CD4-positive, alpha-beta T cell treated with Interleukin-4 for 4 hours (primary cell): Measurements from ENCODE around the gene PHF1.

Source experiments
- DNase-seq: peaks from one replicate; pipeline ENCODE4 v3.0.0-alpha.2; 2020

Gene PHF1

GRCh38 chr6:33433001-33433543 lies 22.3 kb downstream of the PHF1 start:
- DNase-seq, result no peak

- no peak for DNase-seq
Observed at GRCh38 chr6:33433544-33434191, 22.9 kb downstream of the PHF1 start.

- no peak for DNase-seq
Observed at GRCh38 chr6:33434961-33435360, 24.1 kb downstream of the PHF1 start.

- no peak for DNase-seq
Observed at GRCh38 chr6:33437666-33438065, 26.9 kb downstream of the PHF1 start.

- DNase-seq, result no peak
Observed at GRCh38 chr6:33438978-33439594, 28.3 kb downstream of the PHF1 start.

GRCh38 chr6:33439956-33440648 lies 29.3 kb downstream of the PHF1 start:
- no peak for DNase-seq

GRCh38 chr6:33440649-33441309 lies 30.0 kb downstream of the PHF1 start:
- DNase-seq, result no peak

GRCh38 chr6:33441457-33441856 lies 30.6 kb downstream of the PHF1 start:
- no peak for DNase-seq

GRCh38 chr6:33442283-33442682 lies 31.5 kb downstream of the PHF1 start:
- DNase-seq, result no peak

- no peak for DNase-seq
Observed at GRCh38 chr6:33443025-33443424, 32.2 kb downstream of the PHF1 start.

GRCh38 chr6:33443619-33444504 lies 33.0 kb downstream of the PHF1 start:
- no peak for DNase-seq

- no peak for DNase-seq
Observed at GRCh38 chr6:33445119-33445603, 34.3 kb downstream of the PHF1 start.

- no peak for DNase-seq
Observed at GRCh38 chr6:33446356-33446755, 35.5 kb downstream of the PHF1 start.

GRCh38 chr6:33450434-33450833 lies 39.6 kb downstream of the PHF1 start:
- no peak for DNase-seq

- DNase-seq, result no peak
Observed at GRCh38 chr6:33451606-33452005, 40.8 kb downstream of the PHF1 start.

GRCh38 chr6:33452496-33452895 lies 41.7 kb downstream of the PHF1 start:
- DNase-seq, result no peak

GRCh38 chr6:33453393-33454008 lies 42.7 kb downstream of the PHF1 start:
- no peak for DNase-seq

GRCh38 chr6:33454009-33454946 lies 43.5 kb downstream of the PHF1 start, which contains the start of gene ZBTB9:
Gene ZBTB9 (plus strand): TSS chr6:33454576. CDS start chr6:33455101, 525 bp downstream.
- DNase-seq, result peak; percentile 95

GRCh38 chr6:33455051-33455450 lies 44.2 kb downstream of the PHF1 start:
- DNase-seq, result no peak

GRCh38 chr6:33456156-33456555 lies 45.3 kb downstream of the PHF1 start:
- DNase-seq, result no peak
